Fibroblast of lung (primary cell): ENCODE data around the gene CMTM6. TPM values are rescaled to one million over a fixed set of nuclear protein-coding genes. Genes with fewer than 3 reads are reported as not detected.

Experiments
- DNase-seq, 2 donors: peaks; one replicate each; pipeline versions ENCODE4 v3.0.0 to v3.0.0-alpha.2; 2010; ENCODE audit warnings: low read depth in 2 of 2
- H2AFZ ChIP-seq: 2 replicates; pipeline ENCODE4 v1.5.1; 2012; ENCODE audit warnings: low read length, control low read depth, inconsistent platforms
- H3K27ac ChIP-seq: 2 replicates; pipeline ENCODE4 v1.5.1; 2011; ENCODE audit warnings: low read length, control low read depth; ENCODE audit not compliant: insufficient read depth
- H3K27me3 ChIP-seq: 2 replicates; pipeline ENCODE4 v1.5.1; 2011; ENCODE audit warnings: mild to moderate bottlenecking, low read length; ENCODE audit not compliant: control insufficient read depth, insufficient read depth
- H3K36me3 ChIP-seq: 2 replicates; pipeline ENCODE4 v1.5.1; 2011; ENCODE audit warnings: low read length; ENCODE audit not compliant: control insufficient read depth, insufficient read depth
- H3K4me1 ChIP-seq: 2 replicates; pipeline ENCODE4 v1.5.1; 2011; ENCODE audit warnings: low read length; ENCODE audit not compliant: control insufficient read depth, insufficient read depth; ENCODE audit errors: extremely low read depth
- H3K4me2 ChIP-seq: 2 replicates; pipeline ENCODE4 v1.5.1; 2011; ENCODE audit warnings: low read length, control low read depth; ENCODE audit not compliant: insufficient read depth; ENCODE audit errors: extremely low read depth
- H3K4me3 ChIP-seq, 4 experiments: fragments of 200-600 bp in 1 of 4; sonication (generic) in 1 of 4; replicated peaks in 1 of 4; 2 replicates each; pipeline ENCODE4 v1.5.1; 2011 to 2016; ENCODE audit warnings: low read length in 4 of 4, low read depth in 3 of 4, mild to moderate bottlenecking in 3 of 4, control low read depth in 2 of 4, inconsistent platforms in 1 of 4, mixed read lengths in 1 of 4; ENCODE audit not compliant: insufficient read depth in 1 of 4; ENCODE audit errors: control extremely low read depth in 1 of 4
- H3K79me2 ChIP-seq: 2 replicates; pipeline ENCODE4 v1.5.1; 2012; ENCODE audit warnings: mild to moderate bottlenecking, low read length, inconsistent platforms; ENCODE audit not compliant: control insufficient read depth, insufficient read depth
- H3K9ac ChIP-seq: 2 replicates; pipeline ENCODE4 v1.5.1; 2011; ENCODE audit warnings: mild to moderate bottlenecking, low read length, control low read depth; ENCODE audit not compliant: insufficient read depth
- H3K9me3 ChIP-seq: 2 replicates; pipeline ENCODE4 v1.5.1; 2012; ENCODE audit warnings: low read depth, low read length; ENCODE audit not compliant: control insufficient read depth, insufficient read depth
- H4K20me1 ChIP-seq: 2 replicates; pipeline ENCODE4 v1.5.1; 2011; ENCODE audit warnings: low read length; ENCODE audit not compliant: control insufficient read depth, insufficient read depth; ENCODE audit errors: extremely low read depth
- EZH2 ChIP-seq: IDR thresholded peaks from 2 replicates; pipeline ENCODE4 v1.5.1; 2012; ENCODE audit warnings: low read length, control low read depth, mild to moderate bottlenecking; ENCODE audit errors: missing control alignments
- polyA plus RNA-seq, 2 donors: library from polyadenylated mRNA; depleted of rRNA in 1 of 2; stranded (reverse) in 1 of 2; unstranded in 1 of 2; fragments of >200 nt; gene quantifications; 2 replicates each; pipeline ENCODE4 v1.2.1, GENCODE V29; 2011 to 2012; ENCODE audit warnings: missing spikeins in 1 of 2
- total RNA-seq: library from RNA; depleted of rRNA; stranded (reverse); fragments of >200 nt; gene quantifications from 2 replicates; pipeline ENCODE4 v1.2.1, GENCODE V29; 2014
- TF ChIP-seq, protein P1 (sequence below), 2 donors: IDR thresholded peaks in 1 of 2; conservative IDR thresholded peaks in 1 of 2; 1 replicate in 1 of 2; 2 replicates in 1 of 2; pipeline ENCODE4 v1.5.1; 2011 to 2012; ENCODE audit warnings: low read length in 2 of 2, control low read depth in 1 of 2, inconsistent platforms in 1 of 2, low read depth in 1 of 2, mild to moderate bottlenecking in 1 of 2

The CMTM6 gene
- total and polyA plus RNA-seq, 2 donors (not counting 1 experiment from before 2014, with no cell fraction given), result 74.1 to 76.5 TPM

DNA sequence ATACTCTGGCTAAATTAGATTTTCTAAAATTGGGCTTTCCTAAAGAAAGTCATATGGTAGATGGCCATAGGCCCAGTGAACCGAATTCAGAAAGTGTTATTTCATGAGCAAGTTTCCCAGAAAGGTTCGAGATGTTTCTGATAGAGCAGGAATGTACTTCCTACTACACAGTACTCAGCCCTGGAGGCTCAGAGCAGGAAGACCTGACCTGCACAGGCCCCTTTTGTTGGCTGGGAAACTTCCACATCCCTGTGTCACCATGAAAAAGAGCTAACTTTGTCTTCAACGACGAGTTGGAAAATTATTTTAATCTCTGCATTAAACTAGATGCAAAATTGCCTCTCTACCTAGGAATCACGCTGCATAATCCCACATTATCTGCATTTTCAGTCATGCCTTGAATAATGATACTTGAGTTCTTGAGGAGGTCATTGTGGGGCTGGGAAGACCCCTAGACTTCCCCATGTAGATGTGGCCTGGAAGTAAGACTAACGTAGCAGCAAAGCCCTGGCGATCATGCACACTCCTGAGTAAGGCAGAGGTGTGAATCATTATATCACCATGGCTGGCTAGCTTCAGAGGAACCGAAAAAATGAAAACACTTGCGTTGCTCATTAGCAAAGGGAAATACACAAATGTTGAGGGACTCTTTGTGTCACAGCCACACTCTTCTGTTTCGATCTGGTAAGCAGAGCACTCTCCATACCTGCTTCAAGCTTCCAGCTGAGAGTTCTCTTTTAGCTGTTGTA, 63.9 kb downstream of the CMTM6 start:
- Histone ChIP-seq H3K9me3 (no peaks in the 10 kb centered on the region), H3K79me2 (no peaks in the 10 kb centered on the region), H4K20me1 (no peaks in the 10 kb centered on the region), H2AFZ (no peak overlapping the region), H3K4me2 (no peak overlapping the region), H3K9ac (no peak overlapping the region), H3K36me3 (no peaks in the 10 kb centered on the region), H3K4me1 (no peaks in the 10 kb centered on the region), H3K27me3 (no peaks in the 10 kb centered on the region), H3K4me3 (no peak overlapping the region), H3K27ac (no peak overlapping the region)
- DNase-seq, result peak in 1 of 2 donors; percentile 40
- TF ChIP-seq, protein P1, sequence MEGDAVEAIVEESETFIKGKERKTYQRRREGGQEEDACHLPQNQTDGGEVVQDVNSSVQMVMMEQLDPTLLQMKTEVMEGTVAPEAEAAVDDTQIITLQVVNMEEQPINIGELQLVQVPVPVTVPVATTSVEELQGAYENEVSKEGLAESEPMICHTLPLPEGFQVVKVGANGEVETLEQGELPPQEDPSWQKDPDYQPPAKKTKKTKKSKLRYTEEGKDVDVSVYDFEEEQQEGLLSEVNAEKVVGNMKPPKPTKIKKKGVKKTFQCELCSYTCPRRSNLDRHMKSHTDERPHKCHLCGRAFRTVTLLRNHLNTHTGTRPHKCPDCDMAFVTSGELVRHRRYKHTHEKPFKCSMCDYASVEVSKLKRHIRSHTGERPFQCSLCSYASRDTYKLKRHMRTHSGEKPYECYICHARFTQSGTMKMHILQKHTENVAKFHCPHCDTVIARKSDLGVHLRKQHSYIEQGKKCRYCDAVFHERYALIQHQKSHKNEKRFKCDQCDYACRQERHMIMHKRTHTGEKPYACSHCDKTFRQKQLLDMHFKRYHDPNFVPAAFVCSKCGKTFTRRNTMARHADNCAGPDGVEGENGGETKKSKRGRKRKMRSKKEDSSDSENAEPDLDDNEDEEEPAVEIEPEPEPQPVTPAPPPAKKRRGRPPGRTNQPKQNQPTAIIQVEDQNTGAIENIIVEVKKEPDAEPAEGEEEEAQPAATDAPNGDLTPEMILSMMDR (conservative IDR thresholded peaks at IDR 0.05 in 1 of 2, IDR thresholded peaks at IDR 0.05 in 1 of 2; ENCODE audit: low read depth in 1 of 2, low read length in 2 of 2), result no peak
- TF ChIP-seq EZH2, result no peak

DNA sequence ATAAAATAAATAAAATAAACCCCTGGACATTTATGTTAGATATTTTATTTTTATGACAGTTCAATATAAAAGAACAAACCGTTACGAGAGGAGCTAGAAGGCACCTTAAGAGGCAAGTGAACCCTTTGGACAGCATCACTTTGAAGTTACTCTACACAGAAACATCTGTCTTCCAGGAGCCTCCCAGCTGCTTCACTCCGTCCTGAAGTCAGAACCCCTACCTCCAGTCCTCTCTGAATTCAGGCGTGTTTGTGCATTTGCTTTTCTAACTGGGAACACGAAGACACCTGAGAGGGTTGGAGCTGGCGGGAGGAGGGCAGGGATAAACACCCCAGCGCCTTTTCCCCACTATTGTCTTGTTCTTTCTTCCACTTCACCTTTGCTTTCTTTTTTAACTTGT, 64.8 kb downstream of the CMTM6 start:
- no peak overlapping the region for H2AFZ ChIP-seq
- H3K27me3 ChIP-seq, result no peaks in the 10 kb centered on the region
- H3K27ac ChIP-seq, result no peak overlapping the region
- H4K20me1 ChIP-seq, result no peaks in the 10 kb centered on the region
- H3K79me2 ChIP-seq, result no peaks in the 10 kb centered on the region
- no peaks in the 10 kb centered on the region for H3K4me1 ChIP-seq
- TF ChIP-seq, protein P1 (conservative IDR thresholded peaks at IDR 0.05 in 1 of 2, IDR thresholded peaks at IDR 0.05 in 1 of 2; ENCODE audit: low read depth in 1 of 2, low read length in 2 of 2), result no peak
- no peak for TF ChIP-seq EZH2
- H3K4me3 ChIP-seq, result no peak overlapping the region
- H3K9ac ChIP-seq, result no peak overlapping the region
- no peaks in the 10 kb centered on the region for H3K36me3 ChIP-seq
- no peaks in the 10 kb centered on the region for H3K9me3 ChIP-seq
- DNase-seq, result no peak
- H3K4me2 ChIP-seq, result no peak overlapping the region

DNA sequence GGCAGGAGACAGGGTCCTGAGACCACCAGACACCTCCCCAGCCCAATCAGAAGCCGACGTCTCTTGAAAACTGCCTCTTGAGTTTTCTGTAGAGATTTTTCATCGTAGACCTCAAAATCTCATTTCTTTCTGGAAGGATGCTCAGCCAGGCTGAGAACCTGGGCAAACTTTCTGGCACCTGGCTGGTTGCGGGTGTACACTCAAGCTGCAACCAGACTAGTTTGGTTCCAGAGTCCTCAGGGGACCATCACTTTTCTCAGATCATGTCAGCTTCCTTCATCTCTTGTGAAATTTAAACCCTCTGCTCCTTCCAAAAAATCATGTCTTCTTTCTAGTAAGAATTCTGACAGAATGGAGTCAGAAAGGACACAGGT, 65.8 kb downstream of the CMTM6 start:
- no peaks in the 10 kb centered on the region for H3K9me3 ChIP-seq
- no peaks in the 10 kb centered on the region for H3K36me3 ChIP-seq
- DNase-seq, result no peak
- no peaks in the 10 kb centered on the region for H3K4me1 ChIP-seq
- no peak overlapping the region for H2AFZ ChIP-seq
- H3K27ac ChIP-seq, result no peak overlapping the region
- TF ChIP-seq, protein P1 (conservative IDR thresholded peaks at IDR 0.05 in 1 of 2, IDR thresholded peaks at IDR 0.05 in 1 of 2; ENCODE audit: low read depth in 1 of 2, low read length in 2 of 2), result no peak
- no peak for TF ChIP-seq EZH2
- no peak overlapping the region for H3K4me3 ChIP-seq
- H4K20me1 ChIP-seq, result no peaks in the 10 kb centered on the region
- no peaks in the 10 kb centered on the region for H3K79me2 ChIP-seq
- H3K9ac ChIP-seq, result no peak overlapping the region
- no peaks in the 10 kb centered on the region for H3K27me3 ChIP-seq
- H3K4me2 ChIP-seq, result no peak overlapping the region
